Cardiac muscle cell (in vitro differentiated cells and primary cell): Measurements from ENCODE around the gene KRT32. TPM values are rescaled to one million over a fixed set of nuclear protein-coding genes. Genes with fewer than 3 reads are reported as not detected.

Experiments used
- DNase-seq, 2 donors: peaks; one replicate each; pipeline versions ENCODE4 v3.0.0 to v3.0.0-alpha.2; 2010 to 2017; ENCODE audit warnings: low read depth in 1 of 2, low spot score in 1 of 2
- H3K27ac ChIP-seq: fragments of 200-600 bp; sonication (generic); 2 replicates; pipeline ENCODE4 v1.5.1; 2016
- H3K27me3 ChIP-seq: fragments of 200-600 bp; sonication (generic); 2 replicates; pipeline ENCODE4 v1.6.0; 2016; ENCODE audit warnings: control low read depth
- H3K36me3 ChIP-seq: fragments of 200-600 bp; sonication (generic); 2 replicates; pipeline ENCODE4 v1.5.1; 2016; ENCODE audit warnings: control low read depth
- H3K4me1 ChIP-seq: fragments of 200-600 bp; sonication (generic); 2 replicates; pipeline ENCODE4 v1.8.1; 2017; ENCODE audit warnings: low read depth, mild to moderate bottlenecking, mixed run types
- H3K4me3 ChIP-seq: fragments of 200-600 bp; sonication (generic); 2 replicates; pipeline ENCODE4 v1.5.1; 2016; ENCODE audit warnings: mild to moderate bottlenecking
- H3K9me3 ChIP-seq: fragments of 200-600 bp; sonication (generic); 2 replicates; pipeline ENCODE4 v1.5.1; 2017; ENCODE audit warnings: low read depth, mild to moderate bottlenecking, control low read depth
- CTCF ChIP-seq: IDR thresholded peaks from 2 replicates; pipeline ENCODE4 v1.5.1; 2012; ENCODE audit warnings: low read depth, mild to moderate bottlenecking, low read length
- polyA plus RNA-seq: library from polyadenylated mRNA; unstranded; fragments of >200 nt; fragmentation: Nextera tagmentation; extraction: Ambion mirVana; gene quantifications from 2 replicates; pipeline ENCODE4 v1.2.1, GENCODE V29; 2016
- total RNA-seq: library from RNA; depleted of rRNA; stranded (reverse); fragments of >200 nt; gene quantifications from 2 replicates; pipeline ENCODE4 v1.2.3, GENCODE V29; 2016

Gene KRT32
- total and polyA plus RNA-seq, 2 experiments from 2014 or later: not detected

GRCh38 chr17:41468346-41468745 lies 1.2 kb upstream of the KRT32 start:
- H3K4me1 ChIP-seq: no peaks in the 10 kb centered on the region
- no peaks in the 10 kb centered on the region for H3K27me3 ChIP-seq
- no peak for DNase-seq
- no peak overlapping the region for H3K27ac ChIP-seq
- H3K4me3 ChIP-seq: no peak overlapping the region
- H3K36me3 ChIP-seq: no peaks in the 10 kb centered on the region
- TF ChIP-seq CTCF: no peak
- no peaks in the 10 kb centered on the region for H3K9me3 ChIP-seq

- H3K4me1 ChIP-seq: no peaks in the 10 kb centered on the region
- TF ChIP-seq CTCF: no peak
- H3K27me3 ChIP-seq: no peaks in the 10 kb centered on the region
- H3K4me3 ChIP-seq: no peak overlapping the region
- H3K27ac ChIP-seq: no peak overlapping the region
- H3K36me3 ChIP-seq: no peaks in the 10 kb centered on the region
- H3K9me3 ChIP-seq: no peaks in the 10 kb centered on the region
- peak in 1 of 2 donors; percentile 74 for DNase-seq
Observed at GRCh38 chr17:41467561-41467960, 375 bp upstream of the KRT32 start.

GRCh38 chr17:41464682-41465081 lies 2.5 kb downstream of the KRT32 start:
- DNase-seq: peak; percentile 16 to 88
- H3K9me3 ChIP-seq: no peaks in the 10 kb centered on the region
- no peak overlapping the region for H3K27ac ChIP-seq
- no peak overlapping the region for H3K4me3 ChIP-seq
- TF ChIP-seq CTCF: no peak
- H3K27me3 ChIP-seq: no peaks in the 10 kb centered on the region
- H3K4me1 ChIP-seq: no peaks in the 10 kb centered on the region
- H3K36me3 ChIP-seq: no peaks in the 10 kb centered on the region

- Histone ChIP-seq H3K4me1 (no peaks in the 10 kb centered on the region), H3K4me3 (no peak overlapping the region), H3K27me3 (no peaks in the 10 kb centered on the region), H3K9me3 (no peaks in the 10 kb centered on the region), H3K36me3 (no peaks in the 10 kb centered on the region), H3K27ac (no peak overlapping the region)
- TF ChIP-seq CTCF: no peak
- no peak for DNase-seq
Observed at GRCh38 chr17:41464173-41464572, 3.0 kb downstream of the KRT32 start.

- no peak overlapping the region for H3K4me3 ChIP-seq
- H3K27me3 ChIP-seq: no peaks in the 10 kb centered on the region
- no peak for TF ChIP-seq CTCF
Observed at GRCh38 chr17:41463746-41464145, 3.4 kb downstream of the KRT32 start.

GRCh38 chr17:41462705-41463104 lies 4.5 kb downstream of the KRT32 start:
- H3K4me3 ChIP-seq: no peak overlapping the region
- no peak overlapping the region for H3K27ac ChIP-seq
- no peaks in the 10 kb centered on the region for H3K9me3 ChIP-seq
- no peak for TF ChIP-seq CTCF
- no peaks in the 10 kb centered on the region for H3K27me3 ChIP-seq
- no peak for DNase-seq
- no peaks in the 10 kb centered on the region for H3K36me3 ChIP-seq
- H3K4me1 ChIP-seq: no peaks in the 10 kb centered on the region

More at GRCh38 chr17:41463746-41464145, 3.4 kb downstream of the KRT32 start:
- no peak for DNase-seq
- Histone ChIP-seq H3K36me3 (no peaks in the 10 kb centered on the region), H3K4me1 (no peaks in the 10 kb centered on the region), H3K9me3 (no peaks in the 10 kb centered on the region), H3K27ac (no peak overlapping the region)
